PC-9 (cell line): Measurements from ENCODE around the gene ZNF397. TPM values are rescaled to one million over a fixed set of nuclear protein-coding genes. Genes with fewer than 3 reads are reported as not detected.
A peak's percentile ranks its signal among the peaks of the same experiment; 100 is the strongest.

Experiments used
- BruUV-seq: library from RNA; stranded (reverse); fragments of 400-500 nt; replicated peaks from 2 replicates; lab custom pipeline; 2021; lab: Mats Ljungman, UMichigan
- CTCF ChIA-PET: fragments of 300-600 bp; sonication (Branson Sonifier 250); formaldehyde crosslinking; loops from one replicate; lab custom pipeline; 2022; ENCODE audit warnings: antibody characterized with exemption; lab: Charles Lee
- POLR2A ChIA-PET: fragments of 300-600 bp; sonication (Branson Sonifier 250); formaldehyde crosslinking; loops from one replicate; lab custom pipeline; 2022; ENCODE audit warnings: antibody characterized with exemption; ENCODE audit not compliant: unreplicated experiment; lab: Charles Lee
- DNase-seq, 2 experiments: peaks; one replicate each; pipeline versions ENCODE4 v3.0.0 to v3.0.0-alpha.2; 2015 to 2022; ENCODE audit warnings: mixed read lengths in 1 of 2
- H2AFZ ChIP-seq: fragments of 200-600 bp; sonication (generic); 2 replicates; pipeline ENCODE4 v1.8.1; 2017; ENCODE audit warnings: antibody characterized with exemption
- H3F3A ChIP-seq: fragments of 200-600 bp; sonication (generic); 2 replicates; pipeline ENCODE4 v1.8.1; 2017; ENCODE audit warnings: antibody characterized with exemption, mild to moderate bottlenecking, low read depth; ENCODE audit not compliant: insufficient read depth
- H3K27ac ChIP-seq: fragments of 200-600 bp; sonication (generic); 2 replicates; pipeline ENCODE4 v1.6.1; 2016; ENCODE audit warnings: mixed run types
- H3K27me3 ChIP-seq: fragments of 200-600 bp; sonication (generic); 2 replicates; pipeline ENCODE4 v1.6.1; 2016; ENCODE audit warnings: low read depth, mixed run types; ENCODE audit not compliant: insufficient read depth
- H3K36me3 ChIP-seq: fragments of 200-600 bp; sonication (generic); 2 replicates; pipeline ENCODE4 v1.6.1; 2016; ENCODE audit warnings: low read depth, mixed run types
- H3K4me1 ChIP-seq: fragments of 200-600 bp; sonication (generic); replicated peaks from 2 replicates; pipeline ENCODE4 v1.6.1; 2016; ENCODE audit warnings: mixed run types; ENCODE audit not compliant: insufficient read depth
- H3K4me2 ChIP-seq: fragments of 200-600 bp; sonication (generic); 2 replicates; pipeline ENCODE4 v1.6.1; 2017; ENCODE audit warnings: mixed run types
- H3K4me3 ChIP-seq: fragments of 200-600 bp; sonication (generic); 2 replicates; pipeline ENCODE4 v1.6.1; 2016; ENCODE audit warnings: mixed run types
- H3K79me2 ChIP-seq: fragments of 200-600 bp; sonication (generic); 2 replicates; pipeline ENCODE4 v1.6.1; 2017; ENCODE audit warnings: low read depth, mixed run types
- H3K9me2 ChIP-seq: fragments of 200-600 bp; sonication (generic); 2 replicates; pipeline ENCODE4 v1.8.1; 2017; ENCODE audit warnings: mild to moderate bottlenecking; ENCODE audit not compliant: insufficient read depth
- H3K9me3 ChIP-seq: fragments of 200-600 bp; sonication (generic); 2 replicates; pipeline ENCODE4 v1.8.1; 2016; ENCODE audit warnings: low read depth; ENCODE audit not compliant: insufficient read depth
- H4K20me1 ChIP-seq: fragments of 200-600 bp; sonication (generic); 2 replicates; pipeline ENCODE4 v1.8.1; 2017; ENCODE audit not compliant: insufficient read depth
- EZH2 ChIP-seq: fragments of 200-600 bp; sonication (generic); IDR thresholded peaks from 2 replicates; pipeline ENCODE4 v1.8.0; 2017; ENCODE audit warnings: antibody characterized with exemption, low read depth
- intact Hi-C: fragments of 100-400 bp; cut with micrococcal nuclease; formaldehyde crosslinking; loops from one replicate; pipeline ENCODE4 v1.10.0; 2022; ENCODE audit not compliant: unreplicated experiment
- total RNA-seq: library from RNA; stranded (reverse); gene quantifications from 2 replicates; pipeline ENCODE4 v1.2.3, GENCODE V29; 2021
- TF ChIP-seq, protein P1 (sequence below): fragments of 200-600 bp; sonication (generic); conservative IDR thresholded peaks from 2 replicates; pipeline ENCODE4 v1.6.1; 2017; ENCODE audit warnings: mixed run types, antibody characterized with exemption, mild to moderate bottlenecking, moderate library complexity

ZNF397 gene
- total RNA-seq, 1 experiment from 2014 or later: 9.3 TPM

DNA sequence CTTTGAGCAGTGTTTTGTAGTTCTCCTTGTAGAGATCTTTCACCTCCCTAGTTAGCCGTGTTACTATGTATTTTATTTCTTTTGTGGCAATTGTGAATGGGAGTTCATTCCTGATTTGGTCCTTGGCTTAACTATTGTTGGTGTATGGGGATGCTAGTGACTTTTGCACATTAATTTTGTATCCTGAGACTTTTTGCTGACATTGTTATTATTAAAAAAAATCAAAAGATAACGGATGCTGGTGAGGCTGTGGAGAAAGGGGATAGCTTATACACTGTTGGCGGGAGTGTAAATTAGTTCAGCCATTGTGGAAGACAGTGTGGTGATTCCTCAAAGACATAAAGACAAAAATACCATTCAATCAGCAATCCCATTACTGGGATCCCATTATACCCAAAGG, 17.0 kb upstream of the ZNF397 start:
- Histone ChIP-seq H2AFZ (no peak overlapping the region), H4K20me1 (no peaks in the 10 kb centered on the region), H3K4me1 (no peaks in the 10 kb centered on the region), H3K27ac (no peak overlapping the region), H3K9me3 (no peaks in the 10 kb centered on the region), H3K36me3 (no peaks in the 10 kb centered on the region), H3K4me2 (no peak overlapping the region), H3K79me2 (no peaks in the 10 kb centered on the region), H3F3A (no peaks in the 10 kb centered on the region), H3K9me2 (no peaks in the 10 kb centered on the region), H3K4me3 (no peak overlapping the region), H3K27me3 (no peaks in the 10 kb centered on the region)
- ChIA-PET CTCF (no interaction called here), POLR2A (no interaction called here)
- intact Hi-C loops: no loop called here
- no peak for DNase-seq
- no TSS peak for BruUV-seq
- TF ChIP-seq EZH2: no peak
- TF ChIP-seq, protein P1, sequence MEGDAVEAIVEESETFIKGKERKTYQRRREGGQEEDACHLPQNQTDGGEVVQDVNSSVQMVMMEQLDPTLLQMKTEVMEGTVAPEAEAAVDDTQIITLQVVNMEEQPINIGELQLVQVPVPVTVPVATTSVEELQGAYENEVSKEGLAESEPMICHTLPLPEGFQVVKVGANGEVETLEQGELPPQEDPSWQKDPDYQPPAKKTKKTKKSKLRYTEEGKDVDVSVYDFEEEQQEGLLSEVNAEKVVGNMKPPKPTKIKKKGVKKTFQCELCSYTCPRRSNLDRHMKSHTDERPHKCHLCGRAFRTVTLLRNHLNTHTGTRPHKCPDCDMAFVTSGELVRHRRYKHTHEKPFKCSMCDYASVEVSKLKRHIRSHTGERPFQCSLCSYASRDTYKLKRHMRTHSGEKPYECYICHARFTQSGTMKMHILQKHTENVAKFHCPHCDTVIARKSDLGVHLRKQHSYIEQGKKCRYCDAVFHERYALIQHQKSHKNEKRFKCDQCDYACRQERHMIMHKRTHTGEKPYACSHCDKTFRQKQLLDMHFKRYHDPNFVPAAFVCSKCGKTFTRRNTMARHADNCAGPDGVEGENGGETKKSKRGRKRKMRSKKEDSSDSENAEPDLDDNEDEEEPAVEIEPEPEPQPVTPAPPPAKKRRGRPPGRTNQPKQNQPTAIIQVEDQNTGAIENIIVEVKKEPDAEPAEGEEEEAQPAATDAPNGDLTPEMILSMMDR: no peak

DNA sequence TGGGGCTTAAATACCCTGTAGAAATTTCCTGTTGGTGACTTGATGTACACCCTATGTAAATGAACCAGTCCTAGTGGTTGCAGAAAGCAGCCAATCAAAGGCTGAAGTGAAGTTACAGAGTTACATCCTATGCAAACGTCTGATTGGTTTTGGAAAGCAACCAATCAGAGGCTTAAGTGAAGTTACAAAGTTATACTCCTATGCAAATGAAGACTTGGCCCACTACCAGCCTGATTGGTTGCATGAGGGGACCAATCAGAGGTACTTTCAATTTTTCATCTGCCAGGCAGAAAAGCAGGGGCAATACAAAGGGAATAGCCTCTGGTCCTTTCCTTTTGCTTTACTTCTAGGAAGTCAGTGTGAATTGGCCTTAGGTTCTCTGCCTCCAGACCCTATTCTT, 13.6 kb upstream of the ZNF397 start:
- intact Hi-C loops: no loop called here
- no peaks in the 10 kb centered on the region for H3K27me3 ChIP-seq
- H3K4me3 ChIP-seq: no peak overlapping the region
- H3K4me2 ChIP-seq: no peak overlapping the region
- DNase-seq: no peak
- 0 out of 2 replicates have a peak, but pooled peaks cover 4% of the 10 kb centered on the region for H3K4me1 ChIP-seq
- ChIA-PET POLR2A (no interaction called here), CTCF (no interaction called here)
- H3K9me3 ChIP-seq: no peaks in the 10 kb centered on the region
- H3K27ac ChIP-seq: no peak overlapping the region
- no peak for TF ChIP-seq EZH2
- TF ChIP-seq, protein P1: no peak
- H3F3A ChIP-seq: no peaks in the 10 kb centered on the region
- H2AFZ ChIP-seq: no peak overlapping the region
- H3K36me3 ChIP-seq: no peaks in the 10 kb centered on the region
- BruUV-seq: no TSS peak
- H3K9me2 ChIP-seq: no peaks in the 10 kb centered on the region
- H3K79me2 ChIP-seq: no peaks in the 10 kb centered on the region
- no peaks in the 10 kb centered on the region for H4K20me1 ChIP-seq

DNA sequence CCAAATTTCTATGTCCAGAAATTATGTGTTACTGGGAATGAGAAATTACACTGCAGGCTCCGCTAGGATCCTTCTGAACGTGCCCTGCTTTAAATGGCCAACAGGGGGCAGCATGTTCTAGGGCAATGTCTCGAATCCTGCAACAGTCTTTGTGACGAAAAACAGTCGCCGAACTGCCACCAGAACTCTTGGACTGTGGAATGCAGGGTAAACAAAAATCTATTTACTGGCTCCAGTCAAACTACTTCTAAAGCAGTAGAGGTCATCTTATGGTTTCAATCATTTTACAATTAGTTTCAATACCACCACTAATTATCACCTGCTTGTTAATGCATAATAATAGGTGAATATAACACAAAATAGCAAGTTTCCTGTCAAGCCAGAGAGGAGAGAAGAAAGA, 9.8 kb upstream of the ZNF397 start:
- Histone ChIP-seq H3K4me3 (peak overlapping the region; percentile 46; the same call in 1 of the 2 replicates), H3F3A (no peaks in the 10 kb centered on the region), H3K79me2 (no peaks in the 10 kb centered on the region), H3K27me3 (no peaks in the 10 kb centered on the region), H2AFZ (0 out of 2 replicates have a peak overlapping the region, but pooled peaks have one; percentile 75), H3K4me2 (peak overlapping the region; percentile 87), H4K20me1 (no peaks in the 10 kb centered on the region), H3K9me3 (no peaks in the 10 kb centered on the region), H3K36me3 (no peaks in the 10 kb centered on the region), H3K9me2 (no peaks in the 10 kb centered on the region), H3K27ac (no peak overlapping the region), H3K4me1 (0 out of 2 replicates have a peak, but pooled peaks cover 4% of the 10 kb centered on the region)
- DNase-seq: peak in 1 of 2 experiments; percentile 55
- no TSS peak for BruUV-seq
- intact Hi-C loops: loop anchor here (1.0 to 5.0 kb wide), 3 partner anchors 225 to 1051 kb away; no protein-coding TSS in a partner anchor
- ChIA-PET CTCF (interaction anchor here (0.5 to 0.7 kb wide), 2 partner anchors 9 to 154 kb away, joined by 3 to 8 read pairs; no protein-coding TSS in a partner anchor), POLR2A (interaction anchor here (0.5 kb wide), 1 partner anchor 519 kb away, joined by 4 read pairs; no protein-coding TSS in a partner anchor)
- TF ChIP-seq EZH2: no peak
- TF ChIP-seq, protein P1: peak; percentile 82
